HEK293 (cell line): Measurements from ENCODE around the gene CRB2.
A peak's percentile ranks its signal among the peaks of the same experiment; 100 is the strongest.

Source experiments
- CTCF ChIA-PET: fragments of 350-600 bp; formaldehyde crosslinking; extraction: SDS; loops from one replicate; lab custom pipeline; 2021; ENCODE audit warnings: antibody characterized with exemption; lab: Yijun Ruan, JAX
- POLR2A ChIA-PET: fragments of 300-600 bp; formaldehyde crosslinking; extraction: SDS; loops from one replicate; lab custom pipeline; 2020; ENCODE audit warnings: antibody characterized with exemption, inconsistent platforms; lab: Yijun Ruan, JAX
- H3K27ac ChIP-seq: fragments of 200-500 bp; sonication (Bioruptor generic); 2 replicates; pipeline ENCODE4 v1.5.1; 2014; ENCODE audit warnings: low read depth, low read length, control low read depth, inconsistent platforms; ENCODE audit errors: extremely low read depth
- H3K36me3 ChIP-seq, 2 experiments: fragments of 200-500 bp in 1 of 2; sonication (Bioruptor generic) in 1 of 2; 1 replicate in 1 of 2; 2 replicates in 1 of 2; pipeline ENCODE4 v1.5.1; 2014 to 2017; ENCODE audit warnings: inconsistent platforms in 2 of 2, low read length in 2 of 2; ENCODE audit not compliant: control insufficient read depth in 2 of 2, insufficient read depth in 1 of 2
- H3K4me1 ChIP-seq: fragments of 200-500 bp; sonication (Bioruptor generic); 2 replicates; pipeline ENCODE4 v1.5.1; 2014; ENCODE audit warnings: mild to moderate bottlenecking, low read length, inconsistent platforms; ENCODE audit not compliant: control insufficient read depth, insufficient read depth
- H3K4me3 ChIP-seq: 2 replicates; pipeline ENCODE4 v1.5.1; 2011; ENCODE audit warnings: low read depth, mild to moderate bottlenecking, control low read depth, low read length, moderate library complexity
- H3K9me3 ChIP-seq: fragments of 200-500 bp; sonication (Bioruptor generic); 2 replicates; pipeline ENCODE4 v1.5.1; 2014; ENCODE audit warnings: low read depth, low read length, inconsistent platforms; ENCODE audit not compliant: control insufficient read depth, insufficient read depth
- ATF2 ChIP-seq: fragments of 450-650 bp; formaldehyde crosslinking; IDR thresholded peaks from 2 replicates; pipeline ENCODE4 v1.5.1; 2016; ENCODE audit warnings: missing biosample characterization, missing genetic modification characterization, low read depth
- BCL11A ChIP-seq: fragments of 450-650 bp; formaldehyde crosslinking; IDR thresholded peaks from 2 replicates; pipeline ENCODE4 v1.5.1; 2016; ENCODE audit warnings: low read depth, missing biosample characterization, missing genetic modification characterization
- CTCF ChIP-seq: fragments of 450-650 bp; formaldehyde crosslinking; IDR thresholded peaks from 2 replicates; pipeline ENCODE4 v1.5.1; 2016; ENCODE audit warnings: missing biosample characterization, missing genetic modification characterization
- GLIS1 ChIP-seq: fragments of 450-650 bp; formaldehyde crosslinking; IDR thresholded peaks from 2 replicates; pipeline ENCODE4 v1.5.1; 2016; ENCODE audit warnings: missing biosample characterization, missing genetic modification characterization
- GLIS2 ChIP-seq: fragments of 450-650 bp; formaldehyde crosslinking; IDR thresholded peaks from 2 replicates; pipeline ENCODE4 v1.5.1; 2016; ENCODE audit warnings: missing biosample characterization, missing genetic modification characterization
- PATZ1 ChIP-seq: fragments of 450-650 bp; formaldehyde crosslinking; IDR thresholded peaks from 2 replicates; pipeline ENCODE4 v1.5.1; 2016; ENCODE audit warnings: missing biosample characterization, missing genetic modification characterization
- PRDM6 ChIP-seq: fragments of 450-650 bp; formaldehyde crosslinking; IDR thresholded peaks from 2 replicates; pipeline ENCODE4 v1.5.1; 2017; ENCODE audit warnings: missing biosample characterization, missing genetic modification characterization
- SP2 ChIP-seq: fragments of 450-650 bp; formaldehyde crosslinking; IDR thresholded peaks from 2 replicates; pipeline ENCODE4 v1.5.1; 2016; ENCODE audit warnings: missing biosample characterization, missing genetic modification characterization
- ZBTB48 ChIP-seq: fragments of 450-650 bp; formaldehyde crosslinking; IDR thresholded peaks from 2 replicates; pipeline ENCODE4 v1.5.1; 2016; ENCODE audit warnings: missing biosample characterization, missing genetic modification characterization
- ZNF121 ChIP-seq: fragments of 450-650 bp; formaldehyde crosslinking; IDR thresholded peaks from 2 replicates; pipeline ENCODE4 v1.5.1; 2016; ENCODE audit warnings: missing biosample characterization, missing genetic modification characterization
- ZNF16 ChIP-seq: fragments of 450-650 bp; formaldehyde crosslinking; IDR thresholded peaks from 2 replicates; pipeline ENCODE4 v1.5.1; 2016; ENCODE audit warnings: low read depth, missing biosample characterization, missing genetic modification characterization
- ZNF335 ChIP-seq: fragments of 450-650 bp; formaldehyde crosslinking; conservative IDR thresholded peaks from 2 replicates; pipeline ENCODE4 v1.5.1; 2016; ENCODE audit warnings: missing biosample characterization, missing genetic modification characterization
- ZNF341 ChIP-seq: fragments of 450-650 bp; formaldehyde crosslinking; IDR thresholded peaks from 2 replicates; pipeline ENCODE4; 2016; ENCODE audit warnings: low read depth, missing biosample characterization, missing genetic modification characterization
- ZNF350 ChIP-seq: fragments of 450-650 bp; formaldehyde crosslinking; IDR thresholded peaks from 2 replicates; pipeline ENCODE4 v1.5.0; 2017; ENCODE audit warnings: missing biosample characterization, mild to moderate bottlenecking, missing genetic modification characterization
- ZNF518A ChIP-seq: fragments of 450-650 bp; formaldehyde crosslinking; conservative IDR thresholded peaks from 2 replicates; pipeline ENCODE4 v1.5.1; 2016; ENCODE audit warnings: low read depth, missing biosample characterization, missing genetic modification characterization
- ZNF654 ChIP-seq: fragments of 450-650 bp; formaldehyde crosslinking; IDR thresholded peaks from 2 replicates; pipeline ENCODE4 v1.5.1; 2016; ENCODE audit warnings: low read depth, missing biosample characterization, missing genetic modification characterization
- ZNF76 ChIP-seq: fragments of 450-650 bp; formaldehyde crosslinking; IDR thresholded peaks from 2 replicates; pipeline ENCODE4; 2016; ENCODE audit warnings: low read depth, missing biosample characterization, missing genetic modification characterization, borderline replicate concordance
- ZSCAN30 ChIP-seq: fragments of 450-650 bp; IDR thresholded peaks from 2 replicates; pipeline ENCODE4 v1.5.1; 2018; ENCODE audit warnings: missing biosample characterization, mild to moderate bottlenecking, missing genetic modification characterization, moderate library complexity

Gene CRB2

GRCh38 chr9:123348317-123348992 is 7.5 kb upstream of the CRB2 start (continued):
- peak; percentile 57; the same call in 1 of the 2 replicates for TF ChIP-seq ZNF76 (tag by site-specific recombination)
- no peak for TF ChIP-seq BCL11A
- no peak for TF ChIP-seq ZNF350 (tag by site-specific recombination)

- CTCF ChIA-PET: interaction anchor here (0.6 to 4.2 kb wide), 35 partner anchors 11 to 1124 kb away, joined by 3 to 83 read pairs (median 6); no protein-coding TSS in a partner anchor
- Histone ChIP-seq H3K9me3 (no peaks in the 10 kb centered on the region), H3K36me3 (no peaks in the 10 kb centered on the region)
- POLR2A ChIA-PET: no interaction called here
- no peak for TF ChIP-seq ATF2 (tag by site-specific recombination)
- TF ChIP-seq ZNF121 (tag by site-specific recombination): peak; percentile 96
- TF ChIP-seq, all 188 proteins: peak for 1
- H3K4me1 ChIP-seq: no peaks in the 10 kb centered on the region
- no peak overlapping the region for H3K27ac ChIP-seq
- no peak overlapping the region for H3K4me3 ChIP-seq
Measured at GRCh38 chr9:123349033-123349432, 7.0 kb upstream of the CRB2 start.

- H3K36me3 ChIP-seq: no peaks in the 10 kb centered on the region
- CTCF ChIA-PET: interaction anchor here (0.6 to 4.2 kb wide), 56 partner anchors 9 to 1045 kb away, joined by 3 to 83 read pairs (median 4); no protein-coding TSS in a partner anchor
- H3K4me1 ChIP-seq: no peaks in the 10 kb centered on the region
- POLR2A ChIA-PET: interaction anchor here (0.9 to 1.0 kb wide), 3 partner anchors 11 to 445 kb away, joined by 3 to 4 read pairs (median 3); partner anchors contain the start of gene RC3H2
- no peak overlapping the region for H3K27ac ChIP-seq
- H3K9me3 ChIP-seq: no peaks in the 10 kb centered on the region
- H3K4me3 ChIP-seq: peak overlapping the region; percentile 10; the same call in 1 of the 2 replicates
- no peak for TF ChIP-seq ZNF518A (tag by site-specific recombination)
- TF ChIP-seq ZNF335: peak; percentile 79
- peak; percentile 76 for TF ChIP-seq PATZ1 (tag by site-specific recombination)
- peak; percentile 80 for TF ChIP-seq GLIS2 (tag by site-specific recombination)
- TF ChIP-seq SP2: peak; percentile 10; the same call in 1 of the 2 replicates
- TF ChIP-seq PRDM6: no peak
- TF ChIP-seq ZNF654: peak; percentile 99
- TF ChIP-seq ZSCAN30 (tag by site-specific recombination): 0 out of 2 replicates have a peak, but pooled peaks have one; percentile 45
- 0 out of 2 replicates have a peak, but pooled peaks have one; percentile 26 for TF ChIP-seq ZNF16 (tag by site-specific recombination)
- peak; percentile 67 for TF ChIP-seq GLIS1 (tag by site-specific recombination)
- TF ChIP-seq ZNF341 (tag by site-specific recombination): peak; percentile 71
- no peak for TF ChIP-seq ZBTB48 (tag by site-specific recombination)
- TF ChIP-seq CTCF (tag by site-specific recombination): peak; percentile 91
Measured at GRCh38 chr9:123349691-123350480, 6.1 kb upstream of the CRB2 start.
